CD4-positive, alpha-beta memory T cell (primary cell): ENCODE results near the gene SLC38A9. TPM values are rescaled to one million over a fixed set of nuclear protein-coding genes. Genes with fewer than 3 reads are reported as not detected.

ENCODE experiments used
- CTCF ChIA-PET: fragments of 350-600 bp; sonication (Branson Sonifier 250); formaldehyde crosslinking; loops from one replicate; lab custom pipeline; 2021; ENCODE audit warnings: inconsistent platforms; ENCODE audit not compliant: partially characterized antibody; lab: Charles Lee
- POLR2A ChIA-PET: fragments of 350-600 bp; sonication (Branson Sonifier 250); formaldehyde crosslinking; loops from one replicate; lab custom pipeline; 2021; ENCODE audit not compliant: partially characterized antibody; lab: Charles Lee
- DNase-seq, 5 donors: peaks; one replicate each; pipeline versions ENCODE4 v3.0.0 to v3.0.0-alpha.2; 2020 to 2022; ENCODE audit warnings: mixed read lengths in 1 of 5
- H3K27ac ChIP-seq: one replicate; pipeline ENCODE4 v1.7.0; 2013; ENCODE audit warnings: low read depth, low read length
- H3K27me3 ChIP-seq: 2 replicates; pipeline ENCODE4 v1.7.0; 2013; ENCODE audit warnings: mild to moderate bottlenecking, low read length, moderate library complexity; ENCODE audit not compliant: insufficient read depth
- H3K36me3 ChIP-seq: 2 replicates; pipeline ENCODE4 v1.7.0; 2013; ENCODE audit warnings: mild to moderate bottlenecking, low read length, moderate library complexity; ENCODE audit not compliant: insufficient read depth
- H3K4me1 ChIP-seq: 2 replicates; pipeline ENCODE4 v1.7.0; 2013; ENCODE audit warnings: mild to moderate bottlenecking, low read length, moderate library complexity; ENCODE audit not compliant: insufficient read depth
- H3K4me3 ChIP-seq, 2 donors: one replicate each; pipeline ENCODE4 v1.7.0; 2013; ENCODE audit warnings: low read length in 2 of 2, mild to moderate bottlenecking in 1 of 2
- H3K9me3 ChIP-seq, 2 donors: one replicate each; pipeline ENCODE4 v1.7.0; 2013; ENCODE audit warnings: low read length in 2 of 2, control low read depth in 1 of 2; ENCODE audit not compliant: control insufficient read depth in 1 of 2
- H3K27ac Mint-ChIP-seq, 7 donors: one replicate each; pipeline ENCODE4 v1.8.0; 2020 to 2021; ENCODE audit warnings: mixed read lengths in 7 of 7, mild to moderate bottlenecking in 6 of 7, inconsistent platforms in 3 of 7, moderate library complexity in 3 of 7
- H3K27me3 Mint-ChIP-seq, 2 donors: one replicate each; pipeline ENCODE4 v1.8.0; 2020 to 2021; ENCODE audit warnings: mixed read lengths in 2 of 2
- H3K36me3 Mint-ChIP-seq, 2 donors: one replicate each; pipeline ENCODE4 v1.8.0; 2020 to 2021; ENCODE audit warnings: mixed read lengths in 2 of 2, inconsistent platforms in 1 of 2, mild to moderate bottlenecking in 1 of 2
- H3K4me1 Mint-ChIP-seq, 4 donors: one replicate each; pipeline ENCODE4 v1.8.0; 2020 to 2021; ENCODE audit warnings: mixed read lengths in 4 of 4, mild to moderate bottlenecking in 1 of 4
- H3K4me3 Mint-ChIP-seq, 8 donors: one replicate each; pipeline ENCODE4 v1.8.0; 2020 to 2021; ENCODE audit warnings: mixed read lengths in 8 of 8, mild to moderate bottlenecking in 7 of 8, moderate library complexity in 6 of 8, inconsistent platforms in 3 of 8
- H3K9me3 Mint-ChIP-seq, 8 donors: one replicate each; pipeline ENCODE4 v1.8.0; 2020 to 2021; ENCODE audit warnings: mixed read lengths in 8 of 8, mild to moderate bottlenecking in 5 of 8, inconsistent platforms in 3 of 8, moderate library complexity in 1 of 8
- intact Hi-C: fragments of 100-400 bp; cut with micrococcal nuclease; formaldehyde crosslinking; loops from one replicate; pipeline ENCODE4 v1.15.1; 2023
- polyA plus RNA-seq, 2 donors: library from polyadenylated mRNA; unstranded; fragments of 300-500 nt; fragmentation: Illumina TruSeq; gene quantifications; one replicate each; pipeline ENCODE4 v1.2.3, GENCODE V29; 2021
- total RNA-seq, 2 experiments: library from RNA; stranded (reverse); gene quantifications; one replicate each; pipeline ENCODE4 v1.2.3, GENCODE V29; 2021

SLC38A9 gene
- total and polyA plus RNA-seq, 4 experiments from 2014 or later: 7.0 to 28.2 (median 22.0) TPM

DNA sequence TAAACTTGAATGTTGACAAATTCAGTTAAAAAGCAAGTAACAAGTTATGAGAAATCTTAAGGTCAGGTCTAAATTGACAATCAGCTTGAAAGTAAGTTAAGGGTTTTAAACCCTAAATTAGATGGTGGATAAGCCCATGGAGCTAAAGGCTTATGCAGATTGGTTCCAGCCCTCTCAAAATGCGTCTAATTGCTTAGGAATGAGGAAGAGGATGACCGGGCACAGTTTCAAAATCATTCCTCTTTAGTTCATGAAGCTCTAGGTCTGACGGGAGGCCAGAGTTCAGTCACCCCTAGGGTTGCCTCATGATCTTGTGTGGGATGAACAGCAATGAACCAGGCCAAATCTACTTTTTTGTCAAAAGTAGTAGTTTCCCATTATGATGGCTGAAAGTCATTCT lies 75.4 kb downstream of the SLC38A9 start:
- no peak for DNase-seq
- intact Hi-C loops: no loop called here
- Mint-ChIP-seq H3K27ac (no peak overlapping the region), H3K9me3 (no peaks in the 10 kb centered on the region), H3K36me3 (peaks cover 24 to 30% of the 10 kb centered on the region in 2 donors), H3K4me1 (peaks cover 0 to 9% (median 5%) of the 10 kb centered on the region in 4 donors), H3K4me3 (no peak overlapping the region), H3K27me3 (no peaks in the 10 kb centered on the region)
- Histone ChIP-seq H3K4me3 (no peak overlapping the region), H3K9me3 (no peaks in the 10 kb centered on the region), H3K36me3 (no peaks in the 10 kb centered on the region), H3K27me3 (no peaks in the 10 kb centered on the region), H3K27ac (no peak overlapping the region), H3K4me1 (no peaks in the 10 kb centered on the region)
- ChIA-PET CTCF (interaction anchor here (1.1 to 1.3 kb wide), 2 partner anchors 12 kb away, joined by 3 read pairs; no protein-coding TSS in a partner anchor), POLR2A (no interaction called here)

DNA sequence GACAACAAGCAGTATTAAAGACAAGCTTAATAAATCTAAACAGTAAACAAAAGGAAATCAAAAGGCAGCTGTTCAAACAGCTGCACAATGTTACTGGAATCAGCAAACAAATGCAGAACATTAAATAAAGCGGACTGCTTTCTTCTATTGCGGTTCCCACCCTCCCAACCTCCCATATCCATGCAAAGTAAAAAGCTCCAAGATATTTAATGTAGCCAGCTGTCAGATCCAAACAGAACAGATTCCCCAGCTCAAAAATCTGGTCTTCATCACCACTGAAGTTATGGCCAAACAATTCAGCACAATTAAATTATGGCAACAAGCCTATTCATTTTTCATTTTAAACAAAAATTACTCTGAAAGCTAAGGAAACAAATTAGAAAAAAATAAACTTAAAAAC lies 75.9 kb downstream of the SLC38A9 start:
- H3K36me3 Mint-ChIP-seq: peaks cover 21 to 28% of the 10 kb centered on the region in 2 donors
- H3K27me3 ChIP-seq: no peaks in the 10 kb centered on the region
- no peak overlapping the region for H3K27ac ChIP-seq
- no peak overlapping the region for H3K4me3 Mint-ChIP-seq
- POLR2A ChIA-PET: no interaction called here
- H3K4me1 ChIP-seq: no peaks in the 10 kb centered on the region
- CTCF ChIA-PET: interaction anchor here (1.1 to 1.3 kb wide), 2 partner anchors 12 kb away, joined by 3 read pairs; no protein-coding TSS in a partner anchor
- intact Hi-C loops: no loop called here
- H3K27ac Mint-ChIP-seq: no peak overlapping the region
- peaks cover 0 to 9% (median 5%) of the 10 kb centered on the region in 4 donors for H3K4me1 Mint-ChIP-seq
- H3K36me3 ChIP-seq: no peaks in the 10 kb centered on the region
- H3K9me3 ChIP-seq: no peaks in the 10 kb centered on the region
- no peaks in the 10 kb centered on the region for H3K9me3 Mint-ChIP-seq
- no peak overlapping the region for H3K4me3 ChIP-seq
- H3K27me3 Mint-ChIP-seq: no peaks in the 10 kb centered on the region
- no peak for DNase-seq

DNA sequence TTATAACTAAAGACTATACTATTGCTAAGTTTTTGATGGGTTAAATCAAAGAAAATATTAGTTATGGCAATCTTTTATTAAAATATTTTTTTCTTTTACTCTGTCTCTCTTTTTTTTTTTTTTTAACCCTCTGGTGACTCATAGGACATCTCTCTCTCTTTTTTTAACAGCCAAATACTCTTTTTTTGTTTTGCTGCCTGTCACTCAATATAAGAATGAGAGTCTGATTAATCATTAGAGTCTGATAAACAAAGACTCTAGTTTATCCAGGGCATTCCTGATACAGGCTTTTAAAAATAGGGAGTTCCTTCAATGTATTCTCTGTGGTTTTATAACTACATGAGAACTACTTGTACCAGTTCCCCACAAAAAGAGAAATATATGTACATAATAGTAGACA lies 77.3 kb downstream of the SLC38A9 start:
- intact Hi-C loops: no loop called here

GRCh38 chr5:55634209-55634805 lies 77.8 kb downstream of the SLC38A9 start:
- DNase-seq: no peak
- Mint-ChIP-seq H3K27me3 (no peaks in the 10 kb centered on the region), H3K4me1 (peaks cover 0 to 9% (median 5%) of the 10 kb centered on the region in 4 donors), H3K27ac (peak overlapping the region in 2 of 7 donors; percentile 75 to 76), H3K36me3 (peaks cover 21 to 33% of the 10 kb centered on the region in 2 donors), H3K9me3 (no peaks in the 10 kb centered on the region), H3K4me3 (peak overlapping the region in 3 of 8 donors; percentile 67 to 77 (median 69))
- Histone ChIP-seq H3K27me3 (no peaks in the 10 kb centered on the region), H3K27ac (no peak overlapping the region), H3K36me3 (no peaks in the 10 kb centered on the region), H3K4me1 (no peaks in the 10 kb centered on the region), H3K9me3 (no peaks in the 10 kb centered on the region), H3K4me3 (no peak overlapping the region)
- intact Hi-C loops: no loop called here
- CTCF ChIA-PET: no interaction called here
- POLR2A ChIA-PET: interaction anchor here (1.7 kb wide), 1 partner anchor 14 kb away, joined by 3 read pairs; no protein-coding TSS in a partner anchor

More for the DNA sequence above, 77.3 kb downstream of the SLC38A9 start:
- Histone ChIP-seq H3K36me3 (no peaks in the 10 kb centered on the region), H3K27me3 (no peaks in the 10 kb centered on the region), H3K9me3 (no peaks in the 10 kb centered on the region), H3K4me1 (no peaks in the 10 kb centered on the region), H3K4me3 (no peak overlapping the region), H3K27ac (no peak overlapping the region)
- no peaks in the 10 kb centered on the region for H3K27me3 Mint-ChIP-seq
- H3K36me3 Mint-ChIP-seq: peaks cover 19 to 31% of the 10 kb centered on the region in 2 donors
- peaks cover 0 to 9% (median 5%) of the 10 kb centered on the region in 4 donors for H3K4me1 Mint-ChIP-seq
- no peaks in the 10 kb centered on the region for H3K9me3 Mint-ChIP-seq
- H3K27ac Mint-ChIP-seq: no peak overlapping the region
- H3K4me3 Mint-ChIP-seq: no peak overlapping the region
- ChIA-PET CTCF (no interaction called here), POLR2A (interaction anchor here (1.7 kb wide), 1 partner anchor 13 kb away, joined by 3 read pairs; no protein-coding TSS in a partner anchor)
- no peak for DNase-seq

GRCh38 chr5:55633574-55634208 lies 78.4 kb downstream of the SLC38A9 start:
- POLR2A ChIA-PET: interaction anchor here (1.7 kb wide), 1 partner anchor 14 kb away, joined by 3 read pairs; no protein-coding TSS in a partner anchor

DNA sequence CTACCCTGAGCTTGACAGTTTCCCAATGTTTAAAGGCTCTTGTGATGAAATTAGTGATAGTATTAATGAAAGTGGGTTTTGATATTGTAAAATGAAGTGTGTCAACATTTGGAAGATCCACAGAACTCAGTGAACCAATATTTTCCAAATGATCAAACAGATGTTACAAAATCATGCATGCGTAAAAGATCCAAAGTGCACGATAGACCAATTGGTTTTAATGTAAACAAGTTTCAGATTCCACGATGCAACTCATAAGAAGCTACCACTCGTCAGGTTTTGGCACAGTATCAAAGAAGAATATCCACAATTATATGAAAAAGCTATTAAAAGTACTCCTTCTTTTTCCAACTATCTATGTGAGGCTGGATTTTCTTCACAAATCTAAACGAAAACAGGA lies 82.3 kb downstream of the SLC38A9 start:
- Mint-ChIP-seq H3K27me3 (no peaks in the 10 kb centered on the region), H3K4me1 (peaks cover 0 to 9% (median 5%) of the 10 kb centered on the region in 4 donors), H3K9me3 (no peaks in the 10 kb centered on the region), H3K27ac (no peak overlapping the region), H3K36me3 (peaks cover 27 to 47% of the 10 kb centered on the region in 2 donors), H3K4me3 (no peak overlapping the region)
- H3K4me1 ChIP-seq: no peaks in the 10 kb centered on the region
- no peak overlapping the region for H3K4me3 ChIP-seq
- H3K27ac ChIP-seq: no peak overlapping the region
- no peaks in the 10 kb centered on the region for H3K36me3 ChIP-seq
- H3K9me3 ChIP-seq: no peaks in the 10 kb centered on the region
- H3K27me3 ChIP-seq: no peaks in the 10 kb centered on the region
- ChIA-PET CTCF (no interaction called here), POLR2A (no interaction called here)
- no peak for DNase-seq
- intact Hi-C loops: no loop called here

More at GRCh38 chr5:55633574-55634208, 78.4 kb downstream of the SLC38A9 start:
- intact Hi-C loops: no loop called here
- Mint-ChIP-seq H3K27me3 (no peaks in the 10 kb centered on the region), H3K27ac (peak overlapping the region in 2 of 7 donors; percentile 75 to 76), H3K4me3 (peak overlapping the region in 5 of 8 donors; percentile 30 to 77 (median 67)), H3K9me3 (no peaks in the 10 kb centered on the region), H3K4me1 (peaks cover 0 to 9% (median 5%) of the 10 kb centered on the region in 4 donors), H3K36me3 (peaks cover 20 to 31% of the 10 kb centered on the region in 2 donors)
- CTCF ChIA-PET: no interaction called here
- Histone ChIP-seq H3K9me3 (no peaks in the 10 kb centered on the region), H3K4me3 (no peak overlapping the region), H3K27me3 (no peaks in the 10 kb centered on the region), H3K27ac (no peak overlapping the region), H3K36me3 (no peaks in the 10 kb centered on the region), H3K4me1 (no peaks in the 10 kb centered on the region)
- DNase-seq: no peak

- DNase-seq: no peak
- Mint-ChIP-seq H3K36me3 (peaks cover 22 to 29% of the 10 kb centered on the region in 2 donors), H3K27ac (no peak overlapping the region), H3K4me1 (no peaks in the 10 kb centered on the region), H3K9me3 (no peaks in the 10 kb centered on the region), H3K4me3 (no peak overlapping the region), H3K27me3 (no peaks in the 10 kb centered on the region)
- Histone ChIP-seq H3K4me3 (no peak overlapping the region), H3K27me3 (no peaks in the 10 kb centered on the region), H3K27ac (no peak overlapping the region), H3K9me3 (no peaks in the 10 kb centered on the region), H3K4me1 (no peaks in the 10 kb centered on the region), H3K36me3 (no peaks in the 10 kb centered on the region)
- CTCF ChIA-PET: no interaction called here
- POLR2A ChIA-PET: no interaction called here
- intact Hi-C loops: no loop called here
Measured at GRCh38 chr5:55626790-55627189, 85.3 kb downstream of the SLC38A9 start.
